Measurements from ENCODE around the gene ANXA3. TPM values are rescaled to one million over a fixed set of nuclear protein-coding genes. Genes with fewer than 3 reads are reported as not detected.

The ANXA3 gene
- total and polyA plus RNA-seq, 4 donors, result 15.4 to 70.0 (median 29.9) TPM

DNA sequence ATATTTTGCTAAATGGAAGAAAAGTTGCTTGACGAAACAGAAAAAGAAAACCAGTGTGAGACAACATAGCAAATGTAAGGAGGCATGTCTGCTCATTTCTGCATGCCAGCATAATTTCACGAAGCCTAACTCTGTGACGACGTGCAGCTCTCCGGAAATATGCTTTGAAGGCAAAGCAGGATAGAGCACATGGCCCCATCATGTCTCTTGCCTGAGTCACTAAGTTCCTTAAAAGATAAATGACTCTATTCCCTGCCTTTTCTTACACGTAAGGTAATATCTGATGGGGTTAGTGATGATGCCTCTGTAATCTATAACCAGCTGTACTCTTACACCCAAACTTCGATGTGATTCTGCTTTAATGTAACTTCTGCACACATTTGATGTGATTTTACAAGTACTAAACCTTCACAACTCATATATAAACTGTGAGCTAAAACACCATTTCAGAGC is 64.5 kb downstream of the ANXA3 start:
- H3K4me3 ChIP-seq (ENCODE audit: low read depth, low read length), result no peak overlapping the region
- DNase-seq (ENCODE audit: low read depth in 4 of 6, low spot score in 6 of 6), result no peak
- H3K27ac ChIP-seq (ENCODE audit: low read depth, low read length), result no peak overlapping the region
- H3K36me3 ChIP-seq (ENCODE audit: control insufficient read depth, insufficient read depth, low read length), result no peaks in the 10 kb centered on the region
- H3K9me3 ChIP-seq (ENCODE audit: control insufficient read depth, insufficient read depth, low read length), result no peaks in the 10 kb centered on the region
- 80% methylated on average over 5 of the region's 7 CpGs for WGBS (ENCODE audit: insufficient coverage)
- H3K27me3 ChIP-seq (ENCODE audit: control insufficient read depth, insufficient read depth, low read length), result no peaks in the 10 kb centered on the region
- H3K4me1 ChIP-seq (ENCODE audit: control insufficient read depth, insufficient read depth, low read length), result no peaks in the 10 kb centered on the region

DNA sequence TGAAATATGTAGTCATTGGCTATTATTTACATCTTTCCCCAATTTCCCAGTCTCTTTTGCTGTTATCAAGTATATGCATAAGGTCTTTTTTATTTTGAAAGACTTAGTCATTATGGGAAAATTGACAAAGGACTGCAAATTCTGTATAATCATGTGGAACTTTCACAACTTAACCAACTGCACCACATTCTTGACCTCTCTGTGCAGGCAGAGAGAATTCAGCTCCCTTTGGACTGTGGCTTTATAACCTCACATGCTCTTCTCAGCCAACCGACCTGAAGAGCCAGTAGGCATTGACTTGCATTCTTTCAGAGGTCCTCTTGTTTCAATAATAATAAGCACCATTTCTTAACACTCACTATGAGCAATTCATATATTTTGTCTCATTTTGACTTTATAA is 66.9 kb downstream of the ANXA3 start:
- H3K27me3 ChIP-seq (ENCODE audit: control insufficient read depth, insufficient read depth, low read length), result no peaks in the 10 kb centered on the region
- 86% methylated on average over 1 of the region's 1 CpG for WGBS (ENCODE audit: insufficient coverage)
- no peaks in the 10 kb centered on the region for H3K36me3 ChIP-seq (ENCODE audit: control insufficient read depth, insufficient read depth, low read length)
- no peaks in the 10 kb centered on the region for H3K4me1 ChIP-seq (ENCODE audit: control insufficient read depth, insufficient read depth, low read length)
- H3K4me3 ChIP-seq (ENCODE audit: low read depth, low read length), result no peak overlapping the region
- H3K27ac ChIP-seq (ENCODE audit: low read depth, low read length), result no peak overlapping the region
- no peaks in the 10 kb centered on the region for H3K9me3 ChIP-seq (ENCODE audit: control insufficient read depth, insufficient read depth, low read length)
- no peak for DNase-seq (ENCODE audit: low read depth in 4 of 6, low spot score in 6 of 6)

DNA sequence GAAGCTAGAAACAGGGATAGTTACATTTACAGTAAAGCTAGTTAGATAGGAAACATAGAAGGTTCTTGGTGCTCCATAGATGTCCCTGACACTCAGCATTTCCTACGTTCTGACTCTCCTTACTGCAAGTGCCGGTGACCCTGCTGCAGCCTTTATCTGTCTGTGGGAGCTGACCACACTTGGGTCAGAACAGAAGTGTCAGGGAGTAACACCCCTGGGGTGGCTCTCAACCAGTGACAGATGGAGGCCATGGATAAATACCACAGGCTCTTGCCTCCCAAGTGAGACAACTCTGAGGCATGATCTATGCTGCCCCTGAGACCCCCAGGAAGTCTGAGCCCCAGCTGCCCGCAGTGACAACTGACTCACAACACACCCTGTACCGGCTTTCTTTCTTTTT is 69.8 kb downstream of the ANXA3 start:
- DNase-seq (ENCODE audit: low read depth in 4 of 6, low spot score in 6 of 6), result no peak
- WGBS (ENCODE audit: insufficient coverage), result 68% methylated on average over 3 of the region's 4 CpGs
- no peaks in the 10 kb centered on the region for H3K9me3 ChIP-seq (ENCODE audit: control insufficient read depth, insufficient read depth, low read length)
- no peaks in the 10 kb centered on the region for H3K27me3 ChIP-seq (ENCODE audit: control insufficient read depth, insufficient read depth, low read length)
- no peak overlapping the region for H3K4me3 ChIP-seq (ENCODE audit: low read depth, low read length)
- H3K27ac ChIP-seq (ENCODE audit: low read depth, low read length), result no peak overlapping the region
- no peaks in the 10 kb centered on the region for H3K4me1 ChIP-seq (ENCODE audit: control insufficient read depth, insufficient read depth, low read length)
- no peaks in the 10 kb centered on the region for H3K36me3 ChIP-seq (ENCODE audit: control insufficient read depth, insufficient read depth, low read length)

DNA sequence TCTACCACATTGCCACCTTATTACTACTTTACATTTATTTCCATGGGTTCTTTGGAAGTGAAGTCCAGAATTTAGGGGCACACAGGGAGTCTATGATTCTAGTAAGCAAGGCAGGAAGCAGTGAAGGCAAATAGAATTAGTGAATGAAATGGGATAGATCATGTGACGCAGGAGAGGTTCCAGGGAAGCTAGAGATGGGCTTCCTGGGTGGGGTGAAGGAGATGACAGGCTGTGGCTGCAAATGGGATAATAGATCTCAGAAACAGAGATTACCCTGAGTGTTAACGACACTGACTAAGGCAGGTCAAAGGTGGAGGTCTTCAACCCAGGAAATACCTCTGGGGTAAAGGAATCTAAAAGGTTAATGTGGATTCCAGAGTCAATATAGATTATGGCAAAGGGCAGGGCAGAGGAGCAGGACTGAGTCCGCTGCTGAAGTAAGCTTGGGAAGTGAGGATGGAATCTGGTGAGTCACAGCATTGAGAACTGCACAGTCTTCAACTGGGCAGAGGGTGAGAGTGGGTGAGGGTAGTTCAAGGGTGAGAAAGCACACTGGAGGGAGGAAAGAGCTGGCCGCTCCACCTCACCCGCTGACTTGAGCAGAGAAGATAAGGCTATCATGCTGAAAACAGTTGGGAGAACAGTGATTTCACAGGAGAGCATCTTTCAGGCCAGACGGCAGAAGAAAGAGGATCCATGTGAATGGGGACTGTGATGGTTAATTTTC is 70.8 kb downstream of the ANXA3 start:
- H3K9me3 ChIP-seq (ENCODE audit: control insufficient read depth, insufficient read depth, low read length), result no peaks in the 10 kb centered on the region
- no peaks in the 10 kb centered on the region for H3K27me3 ChIP-seq (ENCODE audit: control insufficient read depth, insufficient read depth, low read length)
- DNase-seq (ENCODE audit: low read depth in 4 of 6, low spot score in 6 of 6), result no peak
- H3K27ac ChIP-seq (ENCODE audit: low read depth, low read length), result no peak overlapping the region
- whole genome bisulfite sequencing (ENCODE audit: insufficient coverage), result 72% methylated on average over 5 of the region's 6 CpGs
- no peak overlapping the region for H3K4me3 ChIP-seq (ENCODE audit: low read depth, low read length)
- no peaks in the 10 kb centered on the region for H3K4me1 ChIP-seq (ENCODE audit: control insufficient read depth, insufficient read depth, low read length)
- H3K36me3 ChIP-seq (ENCODE audit: control insufficient read depth, insufficient read depth, low read length), result no peaks in the 10 kb centered on the region

DNA sequence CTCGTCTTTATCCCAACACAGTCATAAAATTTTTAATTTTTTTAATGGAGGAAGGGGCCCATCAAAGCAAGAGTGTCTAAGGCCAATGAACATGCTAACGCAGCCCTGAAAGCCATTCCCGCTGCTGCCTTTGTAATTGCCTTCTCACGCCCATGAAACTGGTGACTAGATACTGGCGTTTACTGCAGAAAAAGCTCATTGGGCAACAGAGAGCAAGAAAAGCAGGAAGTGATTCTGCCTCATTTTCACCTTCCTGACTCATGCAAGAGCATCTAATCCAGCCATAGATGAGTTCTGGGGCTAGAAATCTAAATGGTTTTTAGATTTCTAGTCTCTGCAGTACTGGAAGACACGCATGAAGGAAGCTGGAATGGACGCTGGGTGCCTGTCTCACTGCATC is 72.5 kb downstream of the ANXA3 start:
- no peaks in the 10 kb centered on the region for H3K9me3 ChIP-seq (ENCODE audit: control insufficient read depth, insufficient read depth, low read length)
- no peak overlapping the region for H3K27ac ChIP-seq (ENCODE audit: low read depth, low read length)
- H3K4me1 ChIP-seq (ENCODE audit: control insufficient read depth, insufficient read depth, low read length), result peaks cover under 1% of the 10 kb centered on the region
- 76% methylated on average over 5 of the region's 7 CpGs for WGBS (ENCODE audit: insufficient coverage)
- H3K4me3 ChIP-seq (ENCODE audit: low read depth, low read length), result no peak overlapping the region
- DNase-seq (ENCODE audit: low read depth in 4 of 6, low spot score in 6 of 6), result no peak
- H3K27me3 ChIP-seq (ENCODE audit: control insufficient read depth, insufficient read depth, low read length), result no peaks in the 10 kb centered on the region
- H3K36me3 ChIP-seq (ENCODE audit: control insufficient read depth, insufficient read depth, low read length), result no peaks in the 10 kb centered on the region

DNA sequence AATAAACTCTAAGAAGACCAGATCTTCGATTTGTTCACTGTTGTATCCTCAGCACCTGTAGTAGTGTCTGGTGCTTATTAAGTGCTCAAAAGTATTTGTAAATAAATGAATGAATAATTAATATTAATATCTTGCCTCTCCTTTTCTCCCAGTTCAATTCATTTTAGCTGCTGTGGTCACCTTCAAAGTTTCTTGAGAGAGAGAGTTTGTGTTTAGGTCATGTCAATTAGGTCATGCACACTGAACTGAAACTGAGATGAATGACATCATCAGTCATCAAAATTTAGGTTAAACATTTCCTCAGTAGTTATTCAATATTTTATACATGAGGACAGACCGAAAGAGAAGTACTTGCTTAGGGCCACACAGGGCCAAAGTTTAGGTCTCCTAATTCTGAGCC is 73.5 kb downstream of the ANXA3 start:
- H3K4me1 ChIP-seq (ENCODE audit: control insufficient read depth, insufficient read depth, low read length), result peaks cover 8% of the 10 kb centered on the region
- H3K27ac ChIP-seq (ENCODE audit: low read depth, low read length), result no peak overlapping the region
- H3K36me3 ChIP-seq (ENCODE audit: control insufficient read depth, insufficient read depth, low read length), result no peaks in the 10 kb centered on the region
- no peak for DNase-seq (ENCODE audit: low read depth in 4 of 6, low spot score in 6 of 6)
- H3K27me3 ChIP-seq (ENCODE audit: control insufficient read depth, insufficient read depth, low read length), result no peaks in the 10 kb centered on the region
- WGBS (ENCODE audit: insufficient coverage), result no CpG with 5 or more reads among the region's 2 CpGs
- H3K4me3 ChIP-seq (ENCODE audit: low read depth, low read length), result no peak overlapping the region
- no peaks in the 10 kb centered on the region for H3K9me3 ChIP-seq (ENCODE audit: control insufficient read depth, insufficient read depth, low read length)

DNA sequence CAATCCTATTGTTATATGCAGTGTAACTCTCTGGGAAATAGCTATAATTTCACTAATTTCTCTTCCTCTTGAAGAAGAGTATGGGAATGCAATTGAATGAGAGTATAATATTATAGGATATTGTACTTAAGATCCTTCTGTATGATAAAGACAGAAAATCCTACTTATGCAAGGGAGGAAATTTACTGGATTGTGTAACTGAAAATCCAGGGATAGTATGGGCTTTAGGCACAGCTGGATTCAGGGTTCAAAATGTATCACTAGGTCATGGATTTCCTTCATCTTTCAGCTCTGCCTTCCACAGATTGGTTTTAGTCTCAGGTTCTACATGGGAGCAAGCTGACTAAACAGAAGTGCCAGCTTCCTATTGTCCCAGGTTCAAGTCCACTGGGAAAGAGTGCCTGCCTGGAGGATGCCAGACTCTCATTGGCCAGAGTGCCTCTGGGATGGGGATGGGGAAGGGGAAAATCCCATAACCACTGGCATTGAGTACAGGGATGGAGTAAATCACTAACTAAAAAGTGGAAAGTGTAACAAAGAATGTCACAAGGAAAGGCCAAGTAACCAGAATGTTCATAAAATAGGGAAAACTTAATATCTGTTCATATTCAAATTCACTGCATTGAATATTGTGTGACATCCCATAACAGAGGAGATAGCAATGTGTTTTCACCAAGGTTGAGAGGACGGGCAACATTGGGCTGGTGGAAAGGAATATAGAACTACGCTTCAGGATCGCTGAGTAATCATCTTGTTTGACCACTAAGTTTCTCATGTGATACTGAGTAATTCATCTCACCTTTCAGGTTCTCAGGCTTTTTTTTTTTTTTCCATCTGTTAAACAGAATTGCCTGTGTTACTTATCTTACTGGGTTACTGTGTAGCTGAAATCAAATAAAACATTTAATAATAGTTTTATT is 75.7 kb downstream of the ANXA3 start:
- no peaks in the 10 kb centered on the region for H3K9me3 ChIP-seq (ENCODE audit: control insufficient read depth, insufficient read depth, low read length)
- no CpG with 5 or more reads among the region's 3 CpGs for WGBS (ENCODE audit: insufficient coverage)

DNA sequence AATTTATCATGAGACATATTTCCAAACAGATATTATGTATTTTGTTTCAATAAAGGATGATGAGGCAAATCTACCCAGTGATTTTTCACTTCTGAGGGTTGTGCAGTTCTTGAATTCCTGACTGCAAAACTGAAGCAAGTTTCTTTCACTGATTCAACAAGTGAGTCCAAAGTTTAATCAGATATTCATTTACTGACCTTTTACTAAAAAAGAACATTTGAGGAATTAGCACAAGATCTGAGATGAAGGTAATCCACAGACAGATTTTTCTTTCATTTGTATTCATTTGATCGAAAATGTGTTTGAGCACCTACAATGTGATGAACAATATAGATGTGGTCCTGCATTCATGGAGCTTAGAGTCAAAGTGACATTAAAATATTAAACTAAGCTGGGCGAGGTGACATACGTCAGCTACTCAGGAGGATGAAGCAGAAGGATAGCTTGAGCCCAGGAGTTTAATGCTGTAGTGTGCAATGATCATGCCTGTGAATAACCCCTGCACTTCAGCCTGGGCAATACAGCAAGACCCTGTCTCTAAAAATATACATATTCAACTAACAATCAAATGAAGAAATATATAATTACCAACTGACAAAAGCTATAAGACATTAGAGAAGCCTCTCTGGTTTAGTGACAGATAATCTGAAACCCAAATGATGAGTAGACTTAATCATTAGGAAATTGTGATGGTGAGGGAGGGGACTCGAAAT is 76.6 kb downstream of the ANXA3 start:
- DNase-seq (ENCODE audit: low read depth in 4 of 6, low spot score in 6 of 6), result no peak
- 100% methylated on average over 3 of the region's 4 CpGs for WGBS (ENCODE audit: insufficient coverage)
- no peaks in the 10 kb centered on the region for H3K27me3 ChIP-seq (ENCODE audit: control insufficient read depth, insufficient read depth, low read length)
- no peak overlapping the region for H3K27ac ChIP-seq (ENCODE audit: low read depth, low read length)
- H3K36me3 ChIP-seq (ENCODE audit: control insufficient read depth, insufficient read depth, low read length), result no peaks in the 10 kb centered on the region
- no peak overlapping the region for H3K4me3 ChIP-seq (ENCODE audit: low read depth, low read length)
- peaks cover 12% of the 10 kb centered on the region for H3K4me1 ChIP-seq (ENCODE audit: control insufficient read depth, insufficient read depth, low read length)
- H3K9me3 ChIP-seq (ENCODE audit: control insufficient read depth, insufficient read depth, low read length), result no peaks in the 10 kb centered on the region

More for the DNA sequence above, 75.7 kb downstream of the ANXA3 start:
- Histone ChIP-seq H3K4me1 (ENCODE audit: control insufficient read depth, insufficient read depth, low read length) (peaks cover 9% of the 10 kb centered on the region), H3K36me3 (ENCODE audit: control insufficient read depth, insufficient read depth, low read length) (no peaks in the 10 kb centered on the region), H3K27ac (ENCODE audit: low read depth, low read length) (no peak overlapping the region), H3K27me3 (ENCODE audit: control insufficient read depth, insufficient read depth, low read length) (no peaks in the 10 kb centered on the region), H3K4me3 (ENCODE audit: low read depth, low read length) (no peak overlapping the region)
- DNase-seq (ENCODE audit: low read depth in 4 of 6, low spot score in 6 of 6), result no peak

DNA sequence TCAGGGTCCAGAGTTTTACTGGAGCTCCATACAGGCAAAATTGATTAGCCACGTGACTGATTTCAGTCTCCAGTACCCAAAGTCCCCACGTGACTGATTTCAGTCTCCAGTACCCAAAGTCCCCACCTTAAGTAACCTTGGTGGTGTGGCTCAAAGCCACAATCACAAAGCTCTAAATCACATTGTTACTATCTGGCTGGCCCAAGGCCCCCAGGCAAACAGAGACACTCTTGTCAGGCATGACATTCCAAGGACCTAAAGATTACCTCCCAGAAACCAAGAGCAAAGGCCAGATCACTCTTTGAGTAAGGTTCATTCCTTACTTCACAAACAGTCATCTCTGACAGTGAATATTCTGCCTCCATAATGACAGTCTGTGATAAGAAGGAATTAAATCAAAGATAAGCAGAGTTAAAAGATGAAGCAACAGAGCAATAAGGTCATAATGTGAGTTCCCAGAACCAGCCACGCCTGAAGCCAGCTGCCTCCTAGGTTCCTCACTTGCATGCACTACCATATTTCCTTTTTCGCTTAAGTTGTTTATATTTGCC is 78.5 kb downstream of the ANXA3 start:
- no peaks in the 10 kb centered on the region for H3K9me3 ChIP-seq (ENCODE audit: control insufficient read depth, insufficient read depth, low read length)
- 47% methylated on average over 2 of the region's 4 CpGs for WGBS (ENCODE audit: insufficient coverage)
- H3K36me3 ChIP-seq (ENCODE audit: control insufficient read depth, insufficient read depth, low read length), result no peaks in the 10 kb centered on the region
- peaks cover 12% of the 10 kb centered on the region for H3K4me1 ChIP-seq (ENCODE audit: control insufficient read depth, insufficient read depth, low read length)
- H3K4me3 ChIP-seq (ENCODE audit: low read depth, low read length), result no peak overlapping the region
- no peak for DNase-seq (ENCODE audit: low read depth in 4 of 6, low spot score in 6 of 6)
- no peaks in the 10 kb centered on the region for H3K27me3 ChIP-seq (ENCODE audit: control insufficient read depth, insufficient read depth, low read length)
- no peak overlapping the region for H3K27ac ChIP-seq (ENCODE audit: low read depth, low read length)
